A673 (cell line): ENCODE results near the gene IYD. TPM values are rescaled to one million over a fixed set of nuclear protein-coding genes. Genes with fewer than 3 reads are reported as not detected.

Experiments used
- BruUV-seq: library from RNA; stranded (reverse); fragments of 400-500 nt; replicated peaks from 2 replicates; lab custom pipeline; 2021; lab: Mats Ljungman, UMichigan
- CTCF ChIA-PET: fragments of 300-600 bp; sonication (Branson Sonifier 250); formaldehyde crosslinking; loops from one replicate; lab custom pipeline; 2022; ENCODE audit warnings: antibody characterized with exemption; lab: Charles Lee
- POLR2A ChIA-PET: fragments of 300-600 bp; sonication (Branson Sonifier 250); formaldehyde crosslinking; loops from one replicate; lab custom pipeline; 2022; ENCODE audit warnings: antibody characterized with exemption; ENCODE audit not compliant: low non-redundant PET; lab: Charles Lee
- DNase-seq: peaks from one replicate; pipeline ENCODE4 v3.0.0-alpha.2; 2015; ENCODE audit warnings: low spot score
- H3K27ac ChIP-seq: fragments of 200-600 bp; sonication (generic); 2 replicates; pipeline ENCODE4 v1.5.1; 2016; ENCODE audit warnings: mixed run types, low read depth, mild to moderate bottlenecking, mixed read lengths, antibody characterized with exemption, low read length; ENCODE audit not compliant: poor library complexity, severe bottlenecking
- H3K27me3 ChIP-seq: fragments of 200-600 bp; sonication (generic); replicated peaks from 2 replicates; pipeline ENCODE4 v1.6.1; 2017; ENCODE audit warnings: mixed run types, low read depth, mild to moderate bottlenecking, mixed read lengths, antibody characterized with exemption, low read length; ENCODE audit not compliant: insufficient read depth, poor library complexity
- H3K36me3 ChIP-seq: fragments of 200-600 bp; sonication (generic); 2 replicates; pipeline ENCODE4 v1.6.1; 2016; ENCODE audit warnings: mixed run types, mild to moderate bottlenecking, mixed read lengths, antibody characterized with exemption, low read length; ENCODE audit not compliant: insufficient read depth, poor library complexity, severe bottlenecking
- H3K4me1 ChIP-seq: fragments of 200-600 bp; sonication (generic); 2 replicates; pipeline ENCODE4 v1.6.1; 2017; ENCODE audit warnings: mixed run types, mild to moderate bottlenecking, mixed read lengths, antibody characterized with exemption, low read length; ENCODE audit not compliant: insufficient read depth, poor library complexity, severe bottlenecking
- H3K4me3 ChIP-seq: fragments of 200-600 bp; sonication (generic); 2 replicates; pipeline ENCODE4 v1.5.1; 2016; ENCODE audit warnings: low read depth, mixed run types, mild to moderate bottlenecking, mixed read lengths, low read length; ENCODE audit not compliant: poor library complexity, severe bottlenecking
- H3K9me3 ChIP-seq: fragments of 200-600 bp; sonication (generic); 2 replicates; pipeline ENCODE4 v1.6.1; 2016; ENCODE audit warnings: mixed run types, low read depth, mild to moderate bottlenecking, mixed read lengths, antibody characterized with exemption, low read length; ENCODE audit not compliant: poor library complexity, severe bottlenecking
- CTCF ChIP-seq: fragments of 300-800, 200-600 bp; sonication (generic); conservative IDR thresholded peaks from 2 replicates; pipeline ENCODE4 v1.5.1; 2017; ENCODE audit warnings: low read depth, mild to moderate bottlenecking, antibody characterized with exemption, low read length, moderate library complexity, mixed read lengths
- EZH2 ChIP-seq: fragments of 200-600 bp; sonication (generic); IDR thresholded peaks from 2 replicates; pipeline ENCODE4 v1.6.1; 2017; ENCODE audit warnings: borderline replicate concordance, low read depth, mild to moderate bottlenecking, mixed read lengths, antibody characterized with exemption, low read length; ENCODE audit not compliant: poor library complexity, severe bottlenecking
- intact Hi-C: fragments of 100-400 bp; cut with micrococcal nuclease; formaldehyde crosslinking; loops from one replicate; pipeline ENCODE4 v1.10.0; 2022; ENCODE audit not compliant: unreplicated experiment
- total RNA-seq: library from RNA; stranded (reverse); gene quantifications from 2 replicates; pipeline ENCODE4 v1.2.3, GENCODE V29; 2021

IYD gene
- total RNA-seq, 1 experiment from 2014 or later: not detected

GRCh38 chr6:150346346-150346745, 22.5 kb upstream of the IYD start:
- H3K4me3 ChIP-seq: no peak overlapping the region
- ChIA-PET POLR2A (interaction anchor here (0.6 kb wide), 1 partner anchor 541 kb away, joined by 3 read pairs; no protein-coding TSS in a partner anchor), CTCF (interaction anchor here (0.7 kb wide), 1 partner anchor 141 kb away, joined by 3 read pairs; no protein-coding TSS in a partner anchor)
- H3K9me3 ChIP-seq: no peaks in the 10 kb centered on the region
- intact Hi-C loops: no loop called here
- H3K27me3 ChIP-seq: no peaks in the 10 kb centered on the region
- TF ChIP-seq CTCF: no peak
- TF ChIP-seq EZH2: no peak
- no peak overlapping the region for H3K27ac ChIP-seq
- no TSS peak for BruUV-seq
- H3K36me3 ChIP-seq: no peaks in the 10 kb centered on the region
- no peaks in the 10 kb centered on the region for H3K4me1 ChIP-seq
- peak; percentile 22 for DNase-seq

DNA sequence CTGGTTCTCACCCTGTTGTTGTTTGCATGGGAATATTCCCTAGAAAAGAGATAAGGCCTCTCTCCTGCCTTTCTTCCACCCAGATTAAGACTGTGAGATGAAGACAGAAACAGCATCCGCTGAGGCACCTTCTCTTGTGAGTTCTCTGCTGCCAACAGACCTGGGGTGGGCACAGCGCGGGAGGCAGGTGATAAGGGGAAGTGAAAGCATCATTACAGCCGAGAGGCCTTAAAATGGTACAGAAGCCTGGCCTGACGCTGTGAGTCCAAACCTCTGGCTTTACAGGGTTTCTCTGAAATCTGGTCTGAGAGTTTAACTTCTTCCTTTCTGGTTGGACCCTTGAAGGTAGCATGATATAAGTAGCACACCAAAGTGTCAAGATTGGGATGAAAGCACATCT, 21.0 kb upstream of the IYD start:
- Histone ChIP-seq H3K9me3 (no peaks in the 10 kb centered on the region), H3K36me3 (no peaks in the 10 kb centered on the region), H3K4me1 (no peaks in the 10 kb centered on the region), H3K4me3 (no peak overlapping the region), H3K27ac (no peak overlapping the region), H3K27me3 (no peaks in the 10 kb centered on the region)
- POLR2A ChIA-PET: no interaction called here
- BruUV-seq: no TSS peak
- CTCF ChIA-PET: no interaction called here
- intact Hi-C loops: no loop called here
- TF ChIP-seq EZH2 (no peak), CTCF (no peak)
- no peak for DNase-seq

DNA sequence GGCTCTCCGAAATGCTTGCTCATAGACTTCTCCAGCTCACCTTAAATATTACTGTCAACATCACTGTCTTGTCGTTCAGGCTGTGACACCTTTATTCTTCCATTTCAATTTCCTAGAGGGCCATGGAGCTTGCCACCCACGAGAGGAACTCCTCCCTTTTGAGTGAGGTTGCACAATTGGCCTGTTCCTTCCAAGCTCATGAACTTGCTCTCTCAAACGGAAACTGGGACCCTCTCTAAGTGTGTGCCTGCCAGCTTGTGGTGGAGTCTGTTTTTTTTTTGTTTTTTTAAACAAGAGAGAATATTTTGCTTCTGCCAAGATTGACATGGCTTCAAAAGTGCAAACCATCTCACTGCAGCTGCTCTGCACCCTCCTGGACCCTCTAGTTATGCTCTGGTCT, 19.3 kb upstream of the IYD start:
- POLR2A ChIA-PET: no interaction called here
- no peak for DNase-seq
- Histone ChIP-seq H3K36me3 (no peaks in the 10 kb centered on the region), H3K27ac (no peak overlapping the region), H3K4me3 (no peak overlapping the region), H3K27me3 (no peaks in the 10 kb centered on the region), H3K4me1 (no peaks in the 10 kb centered on the region), H3K9me3 (no peaks in the 10 kb centered on the region)
- CTCF ChIA-PET: interaction anchor here (0.8 kb wide), 1 partner anchor 269 kb away, joined by 3 read pairs; no protein-coding TSS in a partner anchor
- TF ChIP-seq EZH2 (no peak), CTCF (no peak)
- no TSS peak for BruUV-seq
- intact Hi-C loops: no loop called here
